NCI-H128 (cell line): Measurements from ENCODE around the gene EIF6.
"Not testable (repeated sequence)": the region's sequence is repeated elsewhere in the genome, so short reads cannot be mapped to it uniquely, and the experiment has no call there.

Experiments used
- DNase-seq: peaks from one replicate; lab custom pipeline; 2025; ENCODE audit not compliant: unreplicated experiment; lab: John Stamatoyannopoulos, UW

EIF6 gene

GRCh38 chr20:35284267-35284991 is at the start of gene EIF6:
TSS of gene EIF6 (minus strand) at chr20:35284772. CDS start at chr20:35284487, 285 bp downstream.
- peak; percentile 58 for DNase-seq

- no peak for DNase-seq
Measured at GRCh38 chr20:35333606-35334005, 49.0 kb upstream of the EIF6 start.

- DNase-seq: no peak
Measured at GRCh38 chr20:35332540-35333200, 48.1 kb upstream of the EIF6 start.

GRCh38 chr20:35329435-35330139 is 45.0 kb upstream of the EIF6 start:
- DNase-seq: no peak

GRCh38 chr20:35328689-35329088 is 44.1 kb upstream of the EIF6 start:
- DNase-seq: no peak

- DNase-seq: no peak
Measured at GRCh38 chr20:35328095-35328685, 43.6 kb upstream of the EIF6 start.

- no peak for DNase-seq
Measured at GRCh38 chr20:35327074-35327976, 42.8 kb upstream of the EIF6 start.

- no peak for DNase-seq
Measured at GRCh38 chr20:35326740-35327073, 42.1 kb upstream of the EIF6 start.

- DNase-seq: no peak
Measured at GRCh38 chr20:35326021-35326739, 41.6 kb upstream of the EIF6 start.

GRCh38 chr20:35325401-35325800 is 40.8 kb upstream of the EIF6 start:
- DNase-seq: no peak

GRCh38 chr20:35320396-35321126 is 36.0 kb upstream of the EIF6 start:
- no peak for DNase-seq

GRCh38 chr20:35319871-35320197 is 35.3 kb upstream of the EIF6 start:
- DNase-seq: no peak

- no peak for DNase-seq
Measured at GRCh38 chr20:35319192-35319870, 34.8 kb upstream of the EIF6 start.

GRCh38 chr20:35318502-35319157 is 34.1 kb upstream of the EIF6 start:
- DNase-seq: no peak

- DNase-seq: no peak
Measured at GRCh38 chr20:35317416-35318210, 33.0 kb upstream of the EIF6 start.

GRCh38 chr20:35316086-35316485 is 31.5 kb upstream of the EIF6 start:
- DNase-seq: no peak

GRCh38 chr20:35315632-35316020 is 31.1 kb upstream of the EIF6 start:
- not testable (repeated sequence) for DNase-seq
